ENCODE results near the gene WDR75.
"Not testable (repeated sequence)": the region's sequence is repeated elsewhere in the genome, so short reads cannot be mapped to it uniquely, and the experiment has no call there.

Gene WDR75

DNA sequence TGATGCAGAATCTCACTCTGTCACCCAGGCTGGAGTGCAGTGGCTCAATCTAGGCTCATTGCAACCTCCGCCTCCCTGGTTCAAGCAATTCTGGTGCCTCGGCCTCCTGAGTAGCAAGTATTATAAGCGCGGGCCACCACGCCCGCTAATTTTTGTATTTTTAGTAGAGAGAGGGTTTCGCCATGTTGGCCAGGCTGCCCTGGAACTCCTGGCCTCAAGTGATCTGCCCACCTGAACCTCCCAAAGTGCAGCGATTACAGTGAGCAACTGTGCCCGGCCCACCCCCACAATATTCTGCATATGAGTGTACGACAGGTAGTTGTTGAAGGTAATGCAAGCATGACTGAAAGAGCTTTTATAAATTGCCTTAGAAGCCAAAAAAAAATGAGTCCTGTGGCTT is 1.2 kb downstream of the WDR75 start:
- DNase-seq = no peak

DNA sequence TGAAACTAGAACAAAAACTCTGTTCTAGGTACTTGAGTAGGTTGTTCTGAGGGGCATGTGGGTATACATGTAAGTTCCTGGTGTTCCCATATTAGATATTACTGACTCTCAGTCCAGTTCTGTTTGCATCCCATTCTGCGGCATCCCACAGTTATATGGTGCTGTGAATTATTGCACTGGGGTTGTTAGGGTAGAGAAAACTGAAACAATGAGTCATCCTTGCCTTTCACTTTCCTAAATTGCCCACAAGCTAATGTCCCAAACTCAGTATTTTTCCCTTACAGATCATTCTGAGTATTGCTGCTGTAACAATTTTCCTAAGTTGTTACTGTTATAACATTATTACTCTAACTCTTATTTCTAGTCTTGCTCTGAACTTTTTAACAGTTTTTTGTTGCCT is 3.0 kb downstream of the WDR75 start:
- DNase-seq = peak; percentile 6

DNA sequence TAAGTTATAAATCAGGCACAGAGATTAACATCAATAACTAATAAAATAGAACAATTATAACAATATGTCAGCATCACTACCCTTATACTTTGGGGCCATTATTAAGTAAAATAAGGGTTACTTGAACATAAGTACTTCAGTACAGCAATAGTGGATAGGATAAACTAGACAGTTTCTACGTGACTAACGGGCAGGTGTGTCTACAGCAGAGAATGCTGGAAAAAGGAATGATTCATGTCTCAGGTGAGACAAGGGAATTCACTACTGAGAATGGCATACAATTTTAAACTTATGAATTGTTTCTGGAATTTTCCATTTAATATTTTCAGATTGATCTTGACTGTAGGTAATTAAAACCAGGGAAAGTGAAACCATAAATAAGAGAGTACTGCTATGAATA is 5.5 kb downstream of the WDR75 start:
- DNase-seq = no peak

DNA sequence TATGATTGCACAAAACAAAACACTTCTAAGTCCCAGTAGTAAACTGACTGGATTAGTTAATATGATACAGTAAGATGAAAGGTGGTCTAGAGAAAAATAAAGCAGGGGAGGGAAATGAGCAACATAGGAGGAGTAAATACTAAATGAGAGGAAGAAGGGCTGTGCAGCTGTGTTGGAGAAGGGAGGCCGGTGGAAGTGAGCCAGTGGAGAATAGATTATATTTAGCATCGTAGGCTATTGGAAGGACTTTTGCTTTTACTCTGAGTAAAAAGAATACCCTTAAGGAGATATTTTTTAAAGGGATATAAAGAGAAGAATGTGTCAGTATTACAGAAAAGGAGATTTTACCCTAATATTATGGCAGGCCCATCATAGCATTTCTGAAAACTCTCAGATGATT is 12.7 kb downstream of the WDR75 start:
- no peak for DNase-seq

DNA sequence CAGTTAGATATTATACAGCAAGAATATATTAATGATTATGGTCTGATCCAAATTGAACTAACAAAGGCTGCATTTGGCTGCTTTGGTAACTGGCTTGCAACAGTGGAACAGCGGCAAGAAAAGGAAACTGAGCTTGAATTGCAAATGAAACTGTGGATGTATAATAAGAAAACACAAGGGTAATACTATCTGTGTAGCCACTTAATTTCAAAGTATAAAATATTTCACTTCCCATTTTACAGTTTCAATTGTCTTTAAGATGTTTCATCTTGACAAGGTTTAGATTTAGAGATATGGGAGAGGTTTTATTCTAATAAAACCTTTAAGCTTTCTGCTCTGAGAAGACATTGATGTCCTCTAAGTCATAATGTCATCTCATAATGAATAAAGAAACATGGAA is 23.8 kb downstream of the WDR75 start:
- DNase-seq = no peak

DNA sequence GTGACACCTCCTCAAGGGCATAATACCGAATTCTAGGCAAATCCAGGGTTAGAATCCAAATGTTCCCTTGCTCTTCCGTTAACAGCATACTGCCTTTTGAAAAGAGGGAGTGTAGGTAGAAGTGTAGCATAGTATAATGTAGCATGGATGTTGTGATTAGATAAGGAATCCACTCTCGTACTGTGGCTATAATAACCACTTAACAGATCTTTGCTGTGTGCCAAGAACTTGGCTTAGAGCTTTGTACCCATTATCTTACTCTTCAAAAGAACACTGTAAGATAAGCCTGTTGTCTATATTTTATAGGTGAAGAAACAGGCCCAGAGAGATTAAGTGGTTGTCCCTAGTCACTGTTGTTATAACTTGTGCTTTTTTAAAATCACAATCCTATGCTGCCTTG is 24.2 kb downstream of the WDR75 start:
- no peak for DNase-seq

DNA sequence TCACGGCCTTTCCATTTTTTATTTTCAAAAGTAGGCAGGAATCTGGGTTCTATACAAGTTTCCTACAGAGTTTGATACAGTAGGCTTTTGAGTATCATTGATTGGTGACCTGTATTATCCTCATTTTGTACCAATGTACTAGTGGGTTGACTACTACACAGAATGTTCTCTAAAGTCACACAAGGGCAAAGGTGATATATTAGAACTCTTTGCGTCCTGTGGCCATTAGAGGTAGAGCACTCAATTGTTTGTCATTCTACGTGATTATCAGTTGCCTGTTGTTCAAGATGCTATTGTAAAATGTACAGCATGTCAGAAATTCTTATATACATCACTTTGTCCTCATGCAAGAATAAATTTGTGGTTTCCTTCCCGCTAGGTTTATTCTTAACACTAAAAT is 24.8 kb downstream of the WDR75 start:
- no peak for DNase-seq

DNA sequence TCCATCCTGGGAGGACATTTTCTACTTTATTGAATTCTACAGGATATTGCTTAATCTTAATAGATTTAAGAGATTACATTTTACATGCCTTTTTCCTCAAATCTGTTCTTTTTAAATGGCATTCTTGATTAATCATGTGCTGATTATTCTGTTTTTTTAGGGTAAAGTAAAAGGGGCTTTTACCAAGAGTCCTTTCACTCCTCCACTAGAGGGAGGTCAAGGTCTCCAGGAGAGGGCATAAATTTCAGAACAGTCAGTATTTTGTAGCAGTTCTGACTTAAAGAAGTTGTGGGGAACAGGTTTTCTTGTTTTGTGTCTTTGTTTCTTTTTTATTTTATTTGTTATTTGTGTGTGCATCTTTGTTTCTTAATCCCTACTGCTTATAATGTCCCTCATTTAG is 25.4 kb downstream of the WDR75 start:
- DNase-seq = peak; percentile 30

DNA sequence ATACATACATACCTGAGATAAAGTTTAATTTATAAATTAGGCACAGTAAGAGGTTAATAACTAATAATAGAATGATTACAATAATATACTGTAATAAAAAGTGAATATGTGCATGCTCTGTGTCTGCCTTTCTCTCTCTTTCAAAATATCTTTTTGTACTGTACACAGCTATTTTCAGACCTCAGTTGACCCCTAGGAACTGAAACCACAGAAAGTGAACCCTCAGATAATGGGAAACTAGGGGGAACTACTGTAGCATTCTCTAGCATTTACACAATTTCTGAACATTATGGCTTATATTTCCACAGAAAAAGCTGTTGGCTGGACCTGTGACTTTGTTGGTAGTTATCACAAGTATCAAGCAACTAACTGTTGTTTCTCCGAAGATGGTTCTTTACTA is 25.9 kb downstream of the WDR75 start:
- no peak for DNase-seq

DNA sequence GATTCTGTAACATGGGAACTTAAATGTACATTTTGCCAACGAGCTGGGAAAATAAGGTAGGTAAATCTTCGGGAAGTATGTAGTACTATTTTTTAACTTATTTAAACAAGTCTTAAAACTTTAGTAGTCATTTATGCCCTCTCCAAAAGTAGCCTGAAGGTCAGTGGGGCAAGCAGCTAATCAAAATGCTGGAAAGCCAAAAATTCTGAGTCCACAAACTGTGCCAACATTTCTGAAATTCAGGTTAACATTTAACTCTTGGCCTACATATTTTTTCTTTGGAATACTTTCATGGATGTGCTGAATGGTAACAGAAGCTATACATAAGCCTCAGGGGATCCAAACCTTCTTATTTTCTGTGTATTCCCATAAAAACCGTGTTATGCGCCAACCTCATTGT is 26.3 kb downstream of the WDR75 start:
- DNase-seq = no peak

DNA sequence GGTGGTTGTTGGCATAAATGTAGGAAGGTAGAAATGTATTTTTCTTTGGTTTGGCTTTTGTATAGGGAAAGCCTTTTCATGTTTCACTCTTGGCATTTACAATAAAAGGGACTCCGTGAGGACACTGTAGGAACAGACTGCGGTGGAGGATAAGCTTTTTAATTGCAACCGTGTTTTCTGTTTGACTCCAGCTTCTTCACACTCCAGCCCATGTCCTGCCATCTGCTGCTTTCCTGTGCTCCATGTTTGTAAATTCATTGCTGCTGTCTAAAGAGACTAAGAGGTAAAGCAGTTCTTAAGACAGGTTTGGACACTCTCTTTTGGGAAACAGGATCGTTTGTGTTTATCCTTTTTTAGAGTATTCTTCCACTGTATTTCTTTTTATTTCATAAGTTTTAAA is 33.3 kb downstream of the WDR75 start:
- DNase-seq = no peak

DNA sequence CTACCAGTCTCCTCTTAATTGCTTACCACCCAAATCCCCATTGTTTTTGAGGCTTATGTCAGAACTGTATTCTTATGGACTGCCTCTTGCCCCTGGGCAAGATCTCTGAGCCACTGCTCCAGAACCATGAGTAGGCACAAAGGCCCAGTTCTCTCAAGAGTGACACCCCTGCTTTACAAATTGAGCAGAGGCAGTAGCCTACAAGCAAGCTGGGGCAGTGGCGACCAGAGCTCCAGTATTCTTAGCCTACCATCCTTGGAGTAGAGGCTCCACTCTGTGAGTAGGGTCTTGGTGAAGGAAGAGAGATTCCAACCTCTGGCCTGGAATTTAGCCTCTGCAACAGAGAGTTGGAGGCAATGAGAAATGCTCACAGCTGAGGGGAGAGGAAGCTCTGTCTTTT is 36.5 kb downstream of the WDR75 start:
- no peak for DNase-seq

DNA sequence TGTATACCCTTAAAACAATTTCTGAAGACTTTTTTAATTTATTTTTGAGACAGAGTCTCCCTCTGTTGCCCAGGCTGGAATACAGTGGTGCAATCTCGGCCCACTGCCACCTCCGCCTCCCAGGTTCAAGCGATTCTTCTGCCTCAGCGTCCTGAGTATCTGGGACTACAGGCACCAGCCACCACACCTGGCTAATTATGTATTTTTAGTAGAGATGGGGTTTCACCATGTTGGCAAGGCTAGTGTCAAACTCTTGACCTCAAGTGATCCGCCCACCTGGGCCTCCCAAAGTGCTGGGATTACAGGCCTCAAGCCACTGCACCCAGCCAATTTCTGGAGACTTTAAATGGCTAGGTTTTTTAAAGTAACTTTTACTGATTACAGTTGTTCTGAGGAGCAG is 37.0 kb downstream of the WDR75 start:
- DNase-seq = not testable (repeated sequence)

DNA sequence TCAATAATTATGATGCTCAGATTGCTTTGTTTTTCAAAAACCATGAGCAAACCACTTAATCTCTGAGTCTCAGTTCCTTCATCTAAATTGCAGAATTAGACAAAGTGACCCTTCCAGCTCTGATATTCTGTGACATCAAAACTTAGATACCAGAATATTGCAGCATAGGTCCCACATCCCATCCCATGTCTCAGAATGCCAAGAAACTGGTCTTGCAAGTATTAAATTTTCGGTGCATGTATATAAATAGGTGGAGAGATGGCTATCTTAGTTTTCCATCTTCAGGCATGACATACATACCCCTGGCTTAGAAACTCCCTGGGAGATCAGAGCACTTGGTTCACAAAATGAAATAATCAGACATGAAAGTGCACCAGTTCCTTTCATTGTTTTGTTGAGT is 39.8 kb downstream of the WDR75 start:
- no peak for DNase-seq

DNA sequence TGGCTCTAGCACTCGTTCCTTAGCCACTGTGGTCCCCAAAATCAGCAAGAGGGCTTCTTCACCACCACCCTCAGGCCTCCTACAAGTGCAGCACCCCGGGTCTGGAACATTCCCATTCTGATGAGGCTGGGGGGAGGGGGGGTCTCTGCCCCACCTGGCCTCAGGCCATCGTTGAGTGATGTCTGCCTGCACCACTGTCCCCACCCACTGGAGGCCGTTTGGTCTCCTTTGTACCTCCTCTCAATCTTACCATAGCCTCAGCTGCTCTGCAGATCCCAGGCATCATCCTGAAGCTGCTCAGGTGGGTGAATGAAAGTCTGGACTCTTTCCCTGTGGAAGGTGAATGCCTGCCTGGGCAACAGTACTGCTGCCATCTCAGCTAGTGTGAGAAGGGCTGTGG is 42.3 kb downstream of the WDR75 start:
- DNase-seq = no peak

DNA sequence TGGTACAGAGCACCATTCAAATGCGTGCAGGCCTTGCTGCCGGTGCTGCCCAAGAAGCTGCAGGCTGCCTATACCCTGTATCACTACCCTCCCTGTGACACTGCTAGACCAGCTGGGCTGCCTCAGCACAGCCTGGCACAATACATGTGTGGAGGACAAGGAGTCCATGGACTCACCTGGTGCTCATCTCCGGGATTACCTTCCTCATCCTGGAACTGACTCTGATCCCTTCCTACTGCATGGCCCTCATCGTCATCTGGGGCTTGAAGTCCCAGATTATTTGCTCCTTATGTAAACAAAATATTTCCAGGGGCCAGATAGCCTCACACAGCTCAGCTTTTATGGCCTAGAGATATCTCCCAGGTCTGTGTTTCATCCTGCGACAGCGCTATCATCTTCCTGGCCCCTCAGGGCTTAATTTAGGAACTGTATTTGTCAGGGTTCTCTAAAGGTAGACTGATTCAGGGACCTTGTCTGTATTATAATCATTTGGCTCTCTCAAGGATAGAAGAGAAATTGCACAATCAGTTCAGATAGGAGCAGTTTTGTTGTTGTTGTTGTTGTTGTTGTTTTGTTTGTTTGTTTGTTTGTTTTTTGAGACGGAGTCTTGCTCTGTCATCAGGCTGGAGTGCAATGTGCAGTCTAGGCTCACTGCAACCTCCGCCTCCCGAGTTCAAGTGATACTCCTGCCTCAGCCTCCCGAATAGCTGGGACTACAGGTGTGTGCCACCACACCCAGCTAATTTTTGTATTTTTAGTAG is 42.9 kb downstream of the WDR75 start:
- no peak for DNase-seq

DNA sequence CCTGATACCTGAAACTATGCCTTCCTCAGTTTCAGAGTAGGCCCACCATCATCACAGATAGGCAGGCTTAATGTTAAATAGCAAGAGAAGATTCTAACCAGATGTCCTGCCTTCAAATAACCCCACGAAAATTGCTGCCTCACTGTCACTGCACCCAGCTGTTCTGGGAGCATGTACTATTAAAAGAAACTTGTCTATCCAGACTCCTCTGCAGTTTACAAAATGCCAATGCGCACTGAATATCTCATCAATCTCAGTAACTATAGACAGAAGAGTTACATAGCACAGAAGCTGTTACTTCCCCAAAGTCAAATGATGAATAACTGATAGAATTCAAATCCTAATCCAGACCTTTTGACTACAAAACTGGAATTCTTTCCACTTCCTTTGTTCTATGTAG is 43.9 kb downstream of the WDR75 start:
- DNase-seq = no peak

DNA sequence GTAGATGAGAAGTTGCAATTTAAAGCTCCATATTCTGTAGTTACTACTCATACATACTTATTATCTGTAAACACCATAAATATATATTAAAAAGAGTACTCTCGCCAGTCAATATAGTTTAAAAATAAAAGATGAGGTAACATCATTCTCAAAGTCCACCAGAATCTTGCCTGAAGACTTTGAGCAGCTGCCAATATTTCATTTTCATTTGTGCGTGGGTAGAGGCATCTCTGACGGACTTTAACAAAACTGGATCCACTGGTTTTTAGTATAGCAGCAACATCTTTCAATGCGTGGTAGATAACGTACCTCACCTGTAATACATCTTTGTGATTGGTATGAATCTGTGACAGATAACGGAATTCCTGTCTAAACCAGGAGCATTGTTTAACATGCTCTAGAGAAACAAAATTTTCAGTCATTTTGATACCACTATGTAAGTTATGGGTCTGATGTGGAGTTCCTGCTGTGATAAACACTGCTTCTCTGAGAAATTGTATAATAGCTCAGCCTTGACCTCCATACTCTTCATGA is 45.0 kb downstream of the WDR75 start:
- DNase-seq = no peak

DNA sequence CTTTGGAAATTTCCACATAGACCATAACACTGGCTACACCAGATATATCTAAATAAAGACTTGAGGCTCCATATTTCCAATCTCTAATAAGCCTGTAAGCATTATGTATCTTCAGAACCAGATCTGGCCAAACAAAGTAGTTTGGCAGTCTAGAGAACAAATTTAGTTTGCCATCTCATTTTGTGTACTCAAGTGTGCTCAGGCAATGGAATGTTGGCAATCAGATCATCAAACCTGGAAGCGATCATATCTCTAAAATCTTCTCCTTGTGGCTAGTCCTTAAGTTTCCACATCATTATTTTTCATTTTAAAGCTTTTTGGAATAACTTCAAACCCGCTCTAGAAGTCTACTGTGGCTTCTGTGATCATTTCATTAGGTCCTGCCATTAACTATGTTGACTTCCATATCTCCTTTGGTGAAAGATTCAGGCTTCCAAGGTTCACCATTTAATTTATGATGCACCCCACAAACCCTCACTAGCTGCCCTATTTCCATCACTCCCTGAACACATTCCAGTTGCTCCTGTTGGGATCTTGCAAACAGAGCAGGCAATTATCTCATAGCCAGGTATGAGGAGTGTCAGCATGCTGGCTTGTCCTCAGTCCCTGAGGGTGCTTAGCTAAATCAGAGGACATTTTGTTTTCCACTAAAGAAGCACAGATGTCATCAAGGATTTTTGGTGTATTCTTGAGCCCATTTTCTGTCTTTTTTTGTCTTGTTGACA is 46.2 kb downstream of the WDR75 start:
- no peak for DNase-seq

DNA sequence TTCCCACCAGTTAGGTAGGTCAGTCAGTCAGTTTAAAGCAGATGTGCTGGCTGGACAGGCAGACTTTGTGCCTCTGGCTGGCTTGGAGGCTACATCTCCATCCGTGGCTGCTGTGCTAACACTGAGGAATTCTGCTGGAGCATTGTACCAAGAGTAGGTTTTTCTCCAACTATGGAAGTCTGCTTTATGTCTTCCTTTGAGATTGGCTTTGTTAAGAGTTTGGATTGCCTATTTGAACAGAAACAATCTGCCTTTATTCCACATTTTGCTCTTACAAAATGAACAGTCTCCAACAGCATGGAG is 46.7 kb downstream of the WDR75 start:
- no peak for DNase-seq

DNA sequence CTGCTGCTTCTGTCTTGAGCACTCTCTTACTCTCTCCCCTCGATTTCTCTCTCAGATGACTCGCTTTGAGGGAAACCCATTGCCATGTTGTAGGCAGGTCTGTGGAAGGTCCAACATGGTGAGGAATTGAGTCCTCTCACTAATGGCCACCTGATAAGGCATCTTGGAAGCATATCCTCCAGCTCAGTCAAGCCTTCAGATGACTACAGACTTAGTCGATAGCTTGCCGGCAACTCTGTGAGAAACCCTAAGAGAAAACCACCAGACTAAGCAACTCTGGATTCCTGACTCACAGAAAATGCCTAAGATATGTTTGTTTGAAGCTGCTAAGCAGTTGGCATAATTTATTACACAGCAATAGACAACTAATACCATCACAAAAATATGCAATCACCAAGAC is 51.2 kb downstream of the WDR75 start:
- peak; percentile 20 for DNase-seq

DNA sequence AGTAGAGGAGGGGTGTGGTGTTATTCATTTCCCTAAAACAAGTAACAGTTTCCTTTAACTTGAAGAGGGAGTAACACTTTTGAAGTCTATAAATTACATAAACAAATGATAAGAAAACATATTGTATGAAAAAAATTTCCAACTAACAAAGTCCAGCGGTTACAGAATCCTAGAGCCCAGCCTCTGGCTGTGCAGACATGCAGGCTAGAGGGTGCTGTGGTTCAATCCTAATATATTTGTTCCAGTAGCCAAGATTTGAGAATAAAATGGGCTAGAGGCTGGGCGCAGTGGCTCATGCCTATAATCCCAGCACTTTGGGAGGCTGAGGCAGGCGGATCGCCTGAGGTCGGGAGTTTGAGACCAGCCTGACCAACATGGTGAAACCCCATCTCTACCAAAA is 56.9 kb downstream of the WDR75 start:
- DNase-seq = no peak

DNA sequence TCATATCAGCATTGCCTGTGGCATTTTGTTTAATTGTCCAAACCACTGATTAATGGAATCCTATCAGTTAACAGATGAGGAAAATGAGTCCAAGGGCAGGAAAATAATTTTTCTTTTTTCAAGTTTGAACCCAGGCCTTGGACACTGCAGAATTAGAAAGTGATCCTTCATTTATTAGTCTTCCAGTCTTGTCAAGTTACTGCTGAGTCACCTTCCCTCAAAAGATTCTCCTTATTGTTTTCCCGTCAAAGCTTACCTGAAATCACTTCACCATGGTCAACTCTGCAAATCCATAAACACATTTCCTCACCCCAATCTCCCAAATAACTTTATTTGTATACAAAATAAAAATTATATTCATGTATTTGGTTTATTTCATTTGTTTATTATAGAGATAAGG is 57.9 kb downstream of the WDR75 start:
- DNase-seq = no peak

DNA sequence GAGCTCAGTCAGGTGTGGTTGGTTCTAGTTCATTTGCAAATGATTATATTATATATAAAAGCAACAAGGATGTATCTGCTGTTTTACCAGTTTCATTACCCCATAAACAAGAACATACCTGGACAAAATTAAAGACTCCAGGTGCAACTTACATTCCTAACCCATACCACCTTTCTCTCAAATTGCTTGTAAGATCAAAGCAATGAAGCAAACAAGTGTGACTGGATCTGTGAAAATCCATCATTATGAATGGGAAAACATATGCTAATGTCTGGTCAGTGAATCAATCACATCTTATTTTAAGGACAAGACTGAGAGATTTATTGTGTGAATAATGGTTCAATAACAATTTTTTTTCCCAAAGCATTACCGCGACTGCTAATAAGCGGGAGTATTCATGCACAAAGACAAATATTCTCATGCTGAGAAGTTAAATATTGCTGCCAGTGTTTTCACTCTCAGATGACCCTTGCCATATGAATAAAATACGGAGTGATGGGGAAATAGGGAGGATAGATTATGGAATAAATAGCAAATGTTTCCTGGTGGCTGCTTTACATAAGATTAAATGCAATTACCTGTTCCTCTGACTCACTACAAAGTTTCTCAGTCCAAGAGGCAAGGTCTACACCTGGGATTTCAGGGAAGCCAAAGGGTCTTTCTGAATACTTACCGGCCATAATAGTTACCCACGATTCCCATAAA is 59.3 kb downstream of the WDR75 start:
- DNase-seq = no peak
